ENCODE data around the gene DLGAP1.

DNA sequence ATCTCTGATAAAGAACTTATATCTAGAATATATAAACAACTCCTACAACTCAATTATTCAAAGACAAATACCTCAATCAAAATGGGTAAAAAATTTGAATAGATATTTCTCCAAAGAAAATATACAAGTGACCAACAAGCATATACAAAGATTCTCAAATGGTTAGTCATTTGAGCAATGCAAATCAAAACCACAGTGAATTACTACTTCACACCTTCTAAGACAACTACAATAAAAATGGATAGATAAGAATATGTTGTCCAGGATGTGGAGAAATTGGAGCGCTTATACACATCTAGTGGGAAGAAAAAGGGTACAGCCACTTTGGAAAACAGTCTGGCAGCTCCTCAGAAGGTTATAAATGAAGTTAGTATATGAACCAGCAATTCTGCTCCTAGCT, 672.2 kb downstream of the DLGAP1 start:
- no peak for TF ChIP-seq YY1 (IDR thresholded peaks at IDR 0.05; ENCODE audit: low read depth, low read length)
- no peak for TF ChIP-seq POLR2AphosphoS5 (IDR thresholded peaks at IDR 0.05; ENCODE audit: low read length)
- TF ChIP-seq, protein P1, sequence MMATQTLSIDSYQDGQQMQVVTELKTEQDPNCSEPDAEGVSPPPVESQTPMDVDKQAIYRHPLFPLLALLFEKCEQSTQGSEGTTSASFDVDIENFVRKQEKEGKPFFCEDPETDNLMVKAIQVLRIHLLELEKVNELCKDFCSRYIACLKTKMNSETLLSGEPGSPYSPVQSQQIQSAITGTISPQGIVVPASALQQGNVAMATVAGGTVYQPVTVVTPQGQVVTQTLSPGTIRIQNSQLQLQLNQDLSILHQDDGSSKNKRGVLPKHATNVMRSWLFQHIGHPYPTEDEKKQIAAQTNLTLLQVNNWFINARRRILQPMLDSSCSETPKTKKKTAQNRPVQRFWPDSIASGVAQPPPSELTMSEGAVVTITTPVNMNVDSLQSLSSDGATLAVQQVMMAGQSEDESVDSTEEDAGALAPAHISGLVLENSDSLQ (IDR thresholded peaks at IDR 0.05) = no peak
- TF ChIP-seq, protein P2, sequence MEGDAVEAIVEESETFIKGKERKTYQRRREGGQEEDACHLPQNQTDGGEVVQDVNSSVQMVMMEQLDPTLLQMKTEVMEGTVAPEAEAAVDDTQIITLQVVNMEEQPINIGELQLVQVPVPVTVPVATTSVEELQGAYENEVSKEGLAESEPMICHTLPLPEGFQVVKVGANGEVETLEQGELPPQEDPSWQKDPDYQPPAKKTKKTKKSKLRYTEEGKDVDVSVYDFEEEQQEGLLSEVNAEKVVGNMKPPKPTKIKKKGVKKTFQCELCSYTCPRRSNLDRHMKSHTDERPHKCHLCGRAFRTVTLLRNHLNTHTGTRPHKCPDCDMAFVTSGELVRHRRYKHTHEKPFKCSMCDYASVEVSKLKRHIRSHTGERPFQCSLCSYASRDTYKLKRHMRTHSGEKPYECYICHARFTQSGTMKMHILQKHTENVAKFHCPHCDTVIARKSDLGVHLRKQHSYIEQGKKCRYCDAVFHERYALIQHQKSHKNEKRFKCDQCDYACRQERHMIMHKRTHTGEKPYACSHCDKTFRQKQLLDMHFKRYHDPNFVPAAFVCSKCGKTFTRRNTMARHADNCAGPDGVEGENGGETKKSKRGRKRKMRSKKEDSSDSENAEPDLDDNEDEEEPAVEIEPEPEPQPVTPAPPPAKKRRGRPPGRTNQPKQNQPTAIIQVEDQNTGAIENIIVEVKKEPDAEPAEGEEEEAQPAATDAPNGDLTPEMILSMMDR (IDR thresholded peaks at IDR 0.05 in 2 of 3, conservative IDR thresholded peaks at IDR 0.05 in 1 of 3; ENCODE audit: control insufficient read depth in 2 of 3, extremely low read depth in 1 of 3, insufficient read depth in 1 of 3, low read depth in 3 of 3, low read length in 3 of 3) = no peak
- no peak for TF ChIP-seq EZH2 (IDR thresholded peaks at IDR 0.05; ENCODE audit: borderline replicate concordance, control insufficient read depth, low read depth, low read length)
- TF ChIP-seq MXI1 (IDR thresholded peaks at IDR 0.05; ENCODE audit: low read depth, low read length) = no peak
- TF ChIP-seq DPF2 (IDR thresholded peaks at IDR 0.05) = no peak
- TF ChIP-seq SRF (IDR thresholded peaks at IDR 0.05; ENCODE audit: low read depth in 2 of 2, low read length in 2 of 2) = no peak
- TF ChIP-seq, protein P3, sequence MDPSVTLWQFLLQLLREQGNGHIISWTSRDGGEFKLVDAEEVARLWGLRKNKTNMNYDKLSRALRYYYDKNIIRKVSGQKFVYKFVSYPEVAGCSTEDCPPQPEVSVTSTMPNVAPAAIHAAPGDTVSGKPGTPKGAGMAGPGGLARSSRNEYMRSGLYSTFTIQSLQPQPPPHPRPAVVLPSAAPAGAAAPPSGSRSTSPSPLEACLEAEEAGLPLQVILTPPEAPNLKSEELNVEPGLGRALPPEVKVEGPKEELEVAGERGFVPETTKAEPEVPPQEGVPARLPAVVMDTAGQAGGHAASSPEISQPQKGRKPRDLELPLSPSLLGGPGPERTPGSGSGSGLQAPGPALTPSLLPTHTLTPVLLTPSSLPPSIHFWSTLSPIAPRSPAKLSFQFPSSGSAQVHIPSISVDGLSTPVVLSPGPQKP (IDR thresholded peaks at IDR 0.05; ENCODE audit: low read depth, low read length) = no peak
- TF ChIP-seq PAX8 (IDR thresholded peaks at IDR 0.05) = no peak
- no peak for TF ChIP-seq CHD1 (IDR thresholded peaks at IDR 0.05; ENCODE audit: low read depth, low read length)
- TF ChIP-seq ETV6 (conservative IDR thresholded peaks at IDR 0.05 in 1 of 2, IDR thresholded peaks at IDR 0.05 in 1 of 2; ENCODE audit: borderline replicate concordance in 1 of 2, low read depth in 1 of 2) = no peak
